Dendritic cell treated with granulocyte-macrophage colony-stimulating factor and Interleukin-4, amounts not matched to agents 40 ng/mL and 50 ng/mL, for 4 days (primary cell): ENCODE data around the gene RBM22.

Experiments
- H3K27ac Mint-ChIP-seq: one replicate; pipeline ENCODE4 v1.8.0; 2022; ENCODE audit warnings: mild to moderate bottlenecking, mixed read lengths
- H3K27me3 Mint-ChIP-seq: one replicate; pipeline ENCODE4 v1.8.0; 2022; ENCODE audit warnings: mild to moderate bottlenecking, mixed read lengths
- H3K36me3 Mint-ChIP-seq: one replicate; pipeline ENCODE4 v1.8.0; 2022; ENCODE audit warnings: low read depth, mixed read lengths
- H3K4me1 Mint-ChIP-seq: one replicate; pipeline ENCODE4 v1.8.0; 2022; ENCODE audit warnings: low read depth, mixed read lengths
- H3K4me3 Mint-ChIP-seq: one replicate; pipeline ENCODE4 v1.8.0; 2022; ENCODE audit warnings: mild to moderate bottlenecking, moderate library complexity, mixed read lengths
- H3K9me3 Mint-ChIP-seq: one replicate; pipeline ENCODE4 v1.8.0; 2022; ENCODE audit warnings: mixed read lengths
- intact Hi-C: fragments of 100-400 bp; cut with micrococcal nuclease; formaldehyde crosslinking; loops from one replicate; pipeline ENCODE4 v1.15.0; 2022

Gene RBM22

GRCh38 chr5:150700246-150700593, 642 bp downstream of the RBM22 start:
- no peaks in the 10 kb centered on the region for H3K4me1 Mint-ChIP-seq
- intact Hi-C loops: loop anchor here (10.0 kb wide), 1 partner anchor 245 kb away; no protein-coding TSS in a partner anchor
- no peaks in the 10 kb centered on the region for H3K27me3 Mint-ChIP-seq
- no peaks in the 10 kb centered on the region for H3K9me3 Mint-ChIP-seq
- peaks cover 41% of the 10 kb centered on the region for H3K36me3 Mint-ChIP-seq
- H3K4me3 Mint-ChIP-seq: no peak overlapping the region
- no peak overlapping the region for H3K27ac Mint-ChIP-seq

- Mint-ChIP-seq H3K27me3 (no peaks in the 10 kb centered on the region), H3K4me3 (no peak overlapping the region), H3K27ac (no peak overlapping the region), H3K36me3 (peaks cover 90% of the 10 kb centered on the region), H3K9me3 (no peaks in the 10 kb centered on the region), H3K4me1 (no peaks in the 10 kb centered on the region)
- intact Hi-C loops: no loop called here
Observed at GRCh38 chr5:150694612-150695011, 6.2 kb downstream of the RBM22 start.

GRCh38 chr5:150692276-150692675, 8.6 kb downstream of the RBM22 start:
- peaks cover 87% of the 10 kb centered on the region for H3K36me3 Mint-ChIP-seq
- H3K9me3 Mint-ChIP-seq: no peaks in the 10 kb centered on the region
- H3K4me1 Mint-ChIP-seq: peaks cover 8% of the 10 kb centered on the region
- H3K27ac Mint-ChIP-seq: no peak overlapping the region
- H3K27me3 Mint-ChIP-seq: no peaks in the 10 kb centered on the region
- intact Hi-C loops: no loop called here
- no peak overlapping the region for H3K4me3 Mint-ChIP-seq

- H3K27ac Mint-ChIP-seq: no peak overlapping the region
- peaks cover 78% of the 10 kb centered on the region for H3K36me3 Mint-ChIP-seq
- no peaks in the 10 kb centered on the region for H3K9me3 Mint-ChIP-seq
- no peaks in the 10 kb centered on the region for H3K27me3 Mint-ChIP-seq
- no peak overlapping the region for H3K4me3 Mint-ChIP-seq
- intact Hi-C loops: no loop called here
- peaks cover 8% of the 10 kb centered on the region for H3K4me1 Mint-ChIP-seq
Observed at GRCh38 chr5:150690760-150691159, 10.1 kb downstream of the RBM22 start.

- H3K27ac Mint-ChIP-seq: no peak overlapping the region
- H3K27me3 Mint-ChIP-seq: no peaks in the 10 kb centered on the region
- peaks cover 62% of the 10 kb centered on the region for H3K36me3 Mint-ChIP-seq
- no peak overlapping the region for H3K4me3 Mint-ChIP-seq
- intact Hi-C loops: no loop called here
- H3K9me3 Mint-ChIP-seq: no peaks in the 10 kb centered on the region
- peaks cover 8% of the 10 kb centered on the region for H3K4me1 Mint-ChIP-seq
Observed at GRCh38 chr5:150689120-150689519, 11.7 kb downstream of the RBM22 start.

GRCh38 chr5:150676578-150676977, 24.3 kb downstream of the RBM22 start:
- Mint-ChIP-seq H3K4me3 (no peak overlapping the region), H3K27me3 (peaks cover 9% of the 10 kb centered on the region), H3K4me1 (peaks cover 26% of the 10 kb centered on the region), H3K27ac (no peak overlapping the region), H3K36me3 (peaks cover 15% of the 10 kb centered on the region), H3K9me3 (no peaks in the 10 kb centered on the region)
- intact Hi-C loops: no loop called here

- H3K9me3 Mint-ChIP-seq: no peaks in the 10 kb centered on the region
- intact Hi-C loops: no loop called here
- H3K27me3 Mint-ChIP-seq: peaks cover 24% of the 10 kb centered on the region
- H3K36me3 Mint-ChIP-seq: peaks cover 8% of the 10 kb centered on the region
- no peak overlapping the region for H3K4me3 Mint-ChIP-seq
- H3K4me1 Mint-ChIP-seq: peaks cover 26% of the 10 kb centered on the region
- H3K27ac Mint-ChIP-seq: no peak overlapping the region
Observed at GRCh38 chr5:150675069-150675468, 25.8 kb downstream of the RBM22 start.

GRCh38 chr5:150674341-150674821, 26.5 kb downstream of the RBM22 start:
- Mint-ChIP-seq H3K4me1 (peaks cover 26% of the 10 kb centered on the region), H3K27me3 (peaks cover 26% of the 10 kb centered on the region), H3K4me3 (no peak overlapping the region), H3K9me3 (no peaks in the 10 kb centered on the region), H3K36me3 (peaks cover 8% of the 10 kb centered on the region), H3K27ac (no peak overlapping the region)
- intact Hi-C loops: no loop called here

- peaks cover 26% of the 10 kb centered on the region for H3K27me3 Mint-ChIP-seq
- H3K4me1 Mint-ChIP-seq: peaks cover 26% of the 10 kb centered on the region
- H3K27ac Mint-ChIP-seq: no peak overlapping the region
- no peak overlapping the region for H3K4me3 Mint-ChIP-seq
- intact Hi-C loops: no loop called here
- no peaks in the 10 kb centered on the region for H3K9me3 Mint-ChIP-seq
- H3K36me3 Mint-ChIP-seq: no peaks in the 10 kb centered on the region
Observed at GRCh38 chr5:150672884-150673275, 28.0 kb downstream of the RBM22 start.

- Mint-ChIP-seq H3K9me3 (no peaks in the 10 kb centered on the region), H3K27ac (no peak overlapping the region), H3K4me3 (peak overlapping the region; percentile 72), H3K36me3 (no peaks in the 10 kb centered on the region), H3K4me1 (peaks cover 26% of the 10 kb centered on the region), H3K27me3 (peaks cover 26% of the 10 kb centered on the region)
- intact Hi-C loops: no loop called here
Observed at GRCh38 chr5:150672237-150672883, 28.5 kb downstream of the RBM22 start.

GRCh38 chr5:150671509-150672236, 29.2 kb downstream of the RBM22 start:
- H3K36me3 Mint-ChIP-seq: no peaks in the 10 kb centered on the region

GRCh38 chr5:150670948-150671310, 29.9 kb downstream of the RBM22 start:
- Mint-ChIP-seq H3K4me3 (no peak overlapping the region), H3K27ac (no peak overlapping the region), H3K27me3 (peaks cover 26% of the 10 kb centered on the region), H3K4me1 (peaks cover 25% of the 10 kb centered on the region), H3K9me3 (no peaks in the 10 kb centered on the region), H3K36me3 (no peaks in the 10 kb centered on the region)
- intact Hi-C loops: no loop called here

More at GRCh38 chr5:150671509-150672236, 29.2 kb downstream of the RBM22 start:
- H3K9me3 Mint-ChIP-seq: no peaks in the 10 kb centered on the region
- H3K27ac Mint-ChIP-seq: no peak overlapping the region
- H3K4me3 Mint-ChIP-seq: peak overlapping the region; percentile 72
- intact Hi-C loops: no loop called here
- H3K4me1 Mint-ChIP-seq: peaks cover 26% of the 10 kb centered on the region
- peaks cover 26% of the 10 kb centered on the region for H3K27me3 Mint-ChIP-seq

GRCh38 chr5:150670275-150670947, 30.5 kb downstream of the RBM22 start:
- intact Hi-C loops: no loop called here
- no peak overlapping the region for H3K4me3 Mint-ChIP-seq

GRCh38 chr5:150665044-150665443, 35.8 kb downstream of the RBM22 start:
- peaks cover 9% of the 10 kb centered on the region for H3K27me3 Mint-ChIP-seq
- no peaks in the 10 kb centered on the region for H3K36me3 Mint-ChIP-seq
- intact Hi-C loops: no loop called here
- no peak overlapping the region for H3K4me3 Mint-ChIP-seq
- H3K4me1 Mint-ChIP-seq: no peaks in the 10 kb centered on the region
- no peak overlapping the region for H3K27ac Mint-ChIP-seq
- H3K9me3 Mint-ChIP-seq: no peaks in the 10 kb centered on the region

More at GRCh38 chr5:150670275-150670947, 30.5 kb downstream of the RBM22 start:
- Mint-ChIP-seq H3K4me1 (peaks cover 20% of the 10 kb centered on the region), H3K27me3 (peaks cover 26% of the 10 kb centered on the region), H3K27ac (no peak overlapping the region), H3K36me3 (no peaks in the 10 kb centered on the region), H3K9me3 (no peaks in the 10 kb centered on the region)
